GOT3 (cell line): ENCODE results near the gene SCAANT1.

Experiments
- DNase-seq: peaks from one replicate; lab custom pipeline; 2025; ENCODE audit warnings: mixed read lengths; lab: John Stamatoyannopoulos, UW

SCAANT1 gene

GRCh38 chr3:63900459-63900858 is 11.7 kb downstream of the SCAANT1 start:
- no peak for DNase-seq

- DNase-seq, result no peak
These were observed 12.2 kb downstream of the SCAANT1 start for GRCh38 chr3:63900010-63900409.

- DNase-seq, result no peak
These were observed 15.7 kb downstream of the SCAANT1 start for GRCh38 chr3:63896332-63897030.

GRCh38 chr3:63895422-63896189 is 16.6 kb downstream of the SCAANT1 start:
- no peak for DNase-seq

GRCh38 chr3:63892773-63893352 is 19.3 kb downstream of the SCAANT1 start:
- no peak for DNase-seq

- DNase-seq, result no peak
These were observed 20.7 kb downstream of the SCAANT1 start for GRCh38 chr3:63891518-63891917.

GRCh38 chr3:63886858-63887257 is 25.3 kb downstream of the SCAANT1 start:
- no peak for DNase-seq

GRCh38 chr3:63880653-63881052 is 31.5 kb downstream of the SCAANT1 start:
- DNase-seq, result no peak

GRCh38 chr3:63878394-63879060 is 33.7 kb downstream of the SCAANT1 start:
- DNase-seq, result no peak

GRCh38 chr3:63877737-63878393 is 34.3 kb downstream of the SCAANT1 start:
- DNase-seq, result no peak

GRCh38 chr3:63876260-63876659 is 35.9 kb downstream of the SCAANT1 start:
- DNase-seq, result no peak

- no peak for DNase-seq
These were observed 36.7 kb downstream of the SCAANT1 start for GRCh38 chr3:63875510-63875909.

GRCh38 chr3:63874769-63875168 is 37.4 kb downstream of the SCAANT1 start:
- no peak for DNase-seq

GRCh38 chr3:63872135-63872924 is 39.9 kb downstream of the SCAANT1 start:
- no peak for DNase-seq

- no peak for DNase-seq
These were observed 41.6 kb downstream of the SCAANT1 start for GRCh38 chr3:63870615-63871005.

GRCh38 chr3:63869940-63870614 is 42.1 kb downstream of the SCAANT1 start:
- DNase-seq, result no peak

GRCh38 chr3:63867225-63867624 is 45.0 kb downstream of the SCAANT1 start:
- no peak for DNase-seq

GRCh38 chr3:63864965-63865327 is 47.2 kb downstream of the SCAANT1 start:
- no peak for DNase-seq

GRCh38 chr3:63864008-63864964 is 47.9 kb downstream of the SCAANT1 start:
- no peak for DNase-seq
